Left forelimb (tissue), 1 donor: ENCODE measurements around the gene BRD2.

Source experiments
- DNase-seq: peaks from one replicate; pipeline ENCODE4 v3.0.0-alpha.2; 2018; ENCODE audit warnings: low spot score

Gene BRD2

GRCh38 chr6:33029328-33030184 lies 61.2 kb downstream of the BRD2 start:
- no peak for DNase-seq

- no peak for DNase-seq
These were observed 61.9 kb downstream of the BRD2 start for GRCh38 chr6:33030245-33030644.
